K562 (cell line): ENCODE results near the gene STIL. TPM values are rescaled to one million over a fixed set of nuclear protein-coding genes. Genes with fewer than 3 reads are reported as not detected.

ENCODE experiments used
- CSDE1 ChIP-seq, 2 experiments: fragments of 450-650 bp; IDR thresholded peaks; 2 replicates each; pipeline ENCODE4 v1.6.1; 2016; ENCODE audit warnings: mild to moderate bottlenecking in 1 of 2
- CTBP1 ChIP-seq: fragments of 450-650 bp; IDR thresholded peaks from 2 replicates; pipeline ENCODE4 v1.6.1; 2016; ENCODE audit warnings: borderline replicate concordance
- EWSR1 ChIP-seq: fragments of 450-650 bp; IDR thresholded peaks from 2 replicates; pipeline ENCODE4 v1.6.1; 2018; ENCODE audit warnings: borderline replicate concordance, mild to moderate bottlenecking, low read depth, moderate library complexity; ENCODE audit not compliant: partially characterized antibody
- HNRNPUL1 ChIP-seq: fragments of 200-400 bp; formaldehyde crosslinking; IDR thresholded peaks from 2 replicates; pipeline ENCODE4 v1.6.1; 2017; ENCODE audit warnings: low read length
- MITF ChIP-seq: IDR thresholded peaks from 2 replicates; pipeline ENCODE4 v1.6.1; 2014; ENCODE audit warnings: antibody characterized with exemption
- NR2F6 ChIP-seq: fragments of 450-650 bp; formaldehyde crosslinking; IDR thresholded peaks from 2 replicates; pipeline ENCODE4 v1.4.0; 2020; ENCODE audit warnings: mild to moderate bottlenecking
- SMARCA4 ChIP-seq: fragments of 450-650 bp; IDR thresholded peaks from 2 replicates; pipeline ENCODE4 v1.6.1; 2016
- ZBTB8A ChIP-seq: fragments of 450-650 bp; IDR thresholded peaks from 2 replicates; pipeline ENCODE4 v1.6.1; 2018; ENCODE audit warnings: mild to moderate bottlenecking, moderate library complexity; ENCODE audit not compliant: partially characterized antibody
- ZNF224 ChIP-seq: sonication (generic); formaldehyde crosslinking; IDR thresholded peaks from 2 replicates; pipeline ENCODE4 v1.8.0; 2022; ENCODE audit warnings: mild to moderate bottlenecking, missing genetic modification reagents
- ZNF274 ChIP-seq: IDR thresholded peaks from 2 replicates; pipeline ENCODE4 v1.6.1; 2011; ENCODE audit warnings: low read depth, mild to moderate bottlenecking, low read length, moderate library complexity, borderline replicate concordance
- polyA plus RNA-seq, 8 experiments: library from polyadenylated mRNA; depleted of rRNA in 4 of 8; stranded (reverse) in 5 of 8; unstranded in 3 of 8; fragments of >200 nt; fragmentation: Nextera tagmentation in 2 of 8; fragmentation: Illumina TruSeq in 1 of 8; extraction: Ambion mirVana in 2 of 8; extraction: Trizol in 1 of 8; gene quantifications; 2 replicates each; pipeline versions ENCODE4 v1.2.1 to v1.2.3, GENCODE V29; 2011 to 2014; ENCODE audit warnings: inconsistent platforms in 1 of 8, missing spikeins in 1 of 8
- total RNA-seq, 7 experiments: library from RNA; depleted of rRNA in 6 of 7; stranded (reverse); fragments of >200 nt in 6 of 7; fragmentation: Illumina TruSeq in 2 of 7; extraction: Trizol in 2 of 7; gene quantifications; 2 replicates each; pipeline versions ENCODE4 v1.2.1 to v1.2.3, GENCODE V29; 2011 to 2021; ENCODE audit warnings: low replicate concordance in 1 of 7
- TF ChIP-seq, protein P1 (sequence below): fragments of 450-650 bp; IDR thresholded peaks from 2 replicates; pipeline ENCODE4 v1.6.1; 2017; ENCODE audit warnings: antibody characterized with exemption, mild to moderate bottlenecking
- TF ChIP-seq, protein P2 (sequence below): fragments of 250-450 bp; sonication (Bioruptor Pico); IDR thresholded peaks from 2 replicates; pipeline ENCODE4 v1.8.0; 2021; ENCODE audit warnings: moderate library complexity, mild to moderate bottlenecking, inconsistent platforms

STIL gene
- total and polyA plus RNA-seq, 9 of the 15 experiments (the other 6 are each of a cell fraction or from before 2014, with no cell fraction given) = 10.5 to 77.4 (median 39.6) TPM

GRCh38 chr1:47211796-47212269 is 102.1 kb downstream of the STIL start (continued):
- TF ChIP-seq ZNF274 (no peak), ZBTB8A (no peak), ZNF224 (no peak), SMARCA4 (peak; percentile 64), EWSR1 (no peak), MITF (no peak), CSDE1 (IDR thresholded peaks at IDR 0.05) (no peak), HNRNPUL1 (no peak), CTBP1 (peak; percentile 80), NR2F6 (no peak)
- TF ChIP-seq, protein P1, sequence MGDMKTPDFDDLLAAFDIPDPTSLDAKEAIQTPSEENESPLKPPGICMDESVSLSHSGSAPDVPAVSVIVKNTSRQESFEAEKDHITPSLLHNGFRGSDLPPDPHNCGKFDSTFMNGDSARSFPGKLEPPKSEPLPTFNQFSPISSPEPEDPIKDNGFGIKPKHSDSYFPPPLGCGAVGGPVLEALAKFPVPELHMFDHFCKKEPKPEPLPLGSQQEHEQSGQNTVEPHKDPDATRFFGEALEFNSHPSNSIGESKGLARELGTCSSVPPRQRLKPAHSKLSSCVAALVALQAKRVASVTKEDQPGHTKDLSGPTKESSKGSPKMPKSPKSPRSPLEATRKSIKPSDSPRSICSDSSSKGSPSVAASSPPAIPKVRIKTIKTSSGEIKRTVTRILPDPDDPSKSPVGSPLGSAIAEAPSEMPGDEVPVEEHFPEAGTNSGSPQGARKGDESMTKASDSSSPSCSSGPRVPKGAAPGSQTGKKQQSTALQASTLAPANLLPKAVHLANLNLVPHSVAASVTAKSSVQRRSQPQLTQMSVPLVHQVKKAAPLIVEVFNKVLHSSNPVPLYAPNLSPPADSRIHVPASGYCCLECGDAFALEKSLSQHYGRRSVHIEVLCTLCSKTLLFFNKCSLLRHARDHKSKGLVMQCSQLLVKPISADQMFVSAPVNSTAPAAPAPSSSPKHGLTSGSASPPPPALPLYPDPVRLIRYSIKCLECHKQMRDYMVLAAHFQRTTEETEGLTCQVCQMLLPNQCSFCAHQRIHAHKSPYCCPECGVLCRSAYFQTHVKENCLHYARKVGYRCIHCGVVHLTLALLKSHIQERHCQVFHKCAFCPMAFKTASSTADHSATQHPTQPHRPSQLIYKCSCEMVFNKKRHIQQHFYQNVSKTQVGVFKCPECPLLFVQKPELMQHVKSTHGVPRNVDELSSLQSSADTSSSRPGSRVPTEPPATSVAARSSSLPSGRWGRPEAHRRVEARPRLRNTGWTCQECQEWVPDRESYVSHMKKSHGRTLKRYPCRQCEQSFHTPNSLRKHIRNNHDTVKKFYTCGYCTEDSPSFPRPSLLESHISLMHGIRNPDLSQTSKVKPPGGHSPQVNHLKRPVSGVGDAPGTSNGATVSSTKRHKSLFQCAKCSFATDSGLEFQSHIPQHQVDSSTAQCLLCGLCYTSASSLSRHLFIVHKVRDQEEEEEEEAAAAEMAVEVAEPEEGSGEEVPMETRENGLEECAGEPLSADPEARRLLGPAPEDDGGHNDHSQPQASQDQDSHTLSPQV = peak; percentile 27; the same call in 1 of the 2 replicates
- TF ChIP-seq, protein P2, sequence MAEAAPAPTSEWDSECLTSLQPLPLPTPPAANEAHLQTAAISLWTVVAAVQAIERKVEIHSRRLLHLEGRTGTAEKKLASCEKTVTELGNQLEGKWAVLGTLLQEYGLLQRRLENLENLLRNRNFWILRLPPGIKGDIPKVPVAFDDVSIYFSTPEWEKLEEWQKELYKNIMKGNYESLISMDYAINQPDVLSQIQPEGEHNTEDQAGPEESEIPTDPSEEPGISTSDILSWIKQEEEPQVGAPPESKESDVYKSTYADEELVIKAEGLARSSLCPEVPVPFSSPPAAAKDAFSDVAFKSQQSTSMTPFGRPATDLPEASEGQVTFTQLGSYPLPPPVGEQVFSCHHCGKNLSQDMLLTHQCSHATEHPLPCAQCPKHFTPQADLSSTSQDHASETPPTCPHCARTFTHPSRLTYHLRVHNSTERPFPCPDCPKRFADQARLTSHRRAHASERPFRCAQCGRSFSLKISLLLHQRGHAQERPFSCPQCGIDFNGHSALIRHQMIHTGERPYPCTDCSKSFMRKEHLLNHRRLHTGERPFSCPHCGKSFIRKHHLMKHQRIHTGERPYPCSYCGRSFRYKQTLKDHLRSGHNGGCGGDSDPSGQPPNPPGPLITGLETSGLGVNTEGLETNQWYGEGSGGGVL (CRISPR knock-in tag) = no peak
